GM12878 (cell line): ENCODE data around the gene GABPB2. TPM values are rescaled to one million over a fixed set of nuclear protein-coding genes. Genes with fewer than 3 reads are reported as not detected.

Experiments used
- BMI1 ChIP-seq: fragments of 450-650 bp; IDR thresholded peaks from 2 replicates; pipeline ENCODE4 v1.6.1; 2016; ENCODE audit warnings: mild to moderate bottlenecking, moderate library complexity, borderline replicate concordance
- CEBPB ChIP-seq, 2 experiments: fragments of 150-350 bp in 1 of 2; IDR thresholded peaks; 2 replicates each; pipeline ENCODE4 v1.6.1; 2012 to 2014; ENCODE audit warnings: low read depth in 2 of 2, low read length in 2 of 2, borderline replicate concordance in 1 of 2, inconsistent platforms in 1 of 2
- ESRRA ChIP-seq: IDR thresholded peaks from 2 replicates; pipeline ENCODE4 v1.6.1; 2012; ENCODE audit warnings: mild to moderate bottlenecking, low read length, improper control_type of control experiment
- ETV6 ChIP-seq, 2 experiments: fragments of 450-650 bp in 1 of 2; IDR thresholded peaks in 1 of 2; conservative IDR thresholded peaks in 1 of 2; 2 replicates each; pipeline ENCODE4 v1.6.1; 2014; ENCODE audit warnings: antibody characterized with exemption in 1 of 2, borderline replicate concordance in 1 of 2, low read depth in 1 of 2, mild to moderate bottlenecking in 1 of 2, moderate library complexity in 1 of 2
- IRF4 ChIP-seq: IDR thresholded peaks from 2 replicates; pipeline ENCODE4 v1.6.1; 2011; ENCODE audit warnings: low read depth, low read length
- KDM1A ChIP-seq: fragments of 200-600 bp; sonication (generic); IDR thresholded peaks from 2 replicates; pipeline ENCODE4 v1.6.1; 2016; ENCODE audit warnings: borderline replicate concordance
- USF2 ChIP-seq: IDR thresholded peaks from 2 replicates; pipeline ENCODE4 v1.6.1; 2011; ENCODE audit warnings: low read depth, low read length, improper control_type of control experiment, borderline replicate concordance
- ZNF687 ChIP-seq: fragments of 450-650 bp; IDR thresholded peaks from 2 replicates; pipeline ENCODE4 v1.6.1; 2017; ENCODE audit warnings: mild to moderate bottlenecking, moderate library complexity
- polyA plus RNA-seq, 11 experiments: library from polyadenylated mRNA; depleted of rRNA in 4 of 11; unstranded in 6 of 11; stranded (reverse) in 5 of 11; fragments of >200 nt; fragmentation: Nextera tagmentation in 4 of 11; fragmentation: Illumina TruSeq in 1 of 11; extraction: Ambion mirVana in 4 of 11; extraction: Trizol in 1 of 11; gene quantifications; 1 replicate in 1 of 11; 2 replicates in 10 of 11; pipeline versions ENCODE4 v1.2.1 to v1.2.3, GENCODE V29; 2011 to 2016; ENCODE audit warnings: inconsistent platforms in 2 of 11, missing spikeins in 2 of 11, low read depth in 1 of 11
- total RNA-seq, 4 experiments: library from RNA; depleted of rRNA in 3 of 4; stranded (reverse); fragments of >200 nt in 3 of 4; fragmentation: Illumina TruSeq in 1 of 4; extraction: Trizol in 1 of 4; gene quantifications; 2 replicates each; pipeline versions ENCODE4 v1.2.1 to v1.2.3, GENCODE V29; 2013 to 2021

The GABPB2 gene
- total and polyA plus RNA-seq, 10 of the 15 experiments (the other 5 are each of a cell fraction or from before 2014, with no cell fraction given), result 2.3 to 10.5 (median 6.9) TPM

GRCh38 chr1:151157067-151157531 lies 86.5 kb downstream of the GABPB2 start (continued):
- TF ChIP-seq CEBPB (IDR thresholded peaks at IDR 0.05; ENCODE audit: borderline replicate concordance in 1 of 2, low read depth in 2 of 2, low read length in 2 of 2), result no peak
- TF ChIP-seq USF2, result no peak
- TF ChIP-seq ZNF687, result peak; percentile 63
- no peak for TF ChIP-seq IRF4
- TF ChIP-seq ETV6 (conservative IDR thresholded peaks at IDR 0.05 in 1 of 2, IDR thresholded peaks at IDR 0.05 in 1 of 2; ENCODE audit: borderline replicate concordance in 1 of 2, low read depth in 1 of 2), result peak in 1 of 2 experiments; percentile 45; a peak in 2 of 4 replicates
- TF ChIP-seq BMI1, result no peak
- TF ChIP-seq ESRRA, result no peak
- TF ChIP-seq KDM1A, result no peak
